Upper lobe of right lung (tissue), 1 donor: Measurements from ENCODE around the gene GRID1. TPM values are rescaled to one million over a fixed set of nuclear protein-coding genes. Genes with fewer than 3 reads are reported as not detected.

Experiments used
- ATAC-seq: fragments of 200-7000 bp; cut with Tn5 transposase; one replicate; pipeline ENCODE4 v1.9.1; 2020; ENCODE audit warnings: mild to moderate bottlenecking, moderate library complexity
- DNase-seq: peaks from one replicate; pipeline ENCODE4 v3.0.0-alpha.2; 2020
- H3K27ac ChIP-seq: fragments of 200-600 bp; one replicate; pipeline ENCODE4 v1.8.0; 2022
- H3K27me3 ChIP-seq: fragments of 200-600 bp; one replicate; pipeline ENCODE4 v1.8.0; 2022; ENCODE audit warnings: mild to moderate bottlenecking
- H3K36me3 ChIP-seq: fragments of 200-600 bp; one replicate; pipeline ENCODE4 v1.8.0; 2022
- H3K4me1 ChIP-seq: fragments of 200-600 bp; one replicate; pipeline ENCODE4 v1.8.0; 2022
- H3K4me3 ChIP-seq: fragments of 200-600 bp; one replicate; pipeline ENCODE4 v1.8.0; 2022; ENCODE audit warnings: mild to moderate bottlenecking
- H3K9me3 ChIP-seq: fragments of 200-600 bp; one replicate; pipeline ENCODE4 v1.8.0; 2022
- CTCF ChIP-seq: fragments of 200-600 bp; IDR thresholded peaks from one replicate; pipeline ENCODE4 v1.8.0; 2022; ENCODE audit warnings: antibody characterized with exemption
- intact Hi-C: fragments of 100-400 bp; cut with DNase I; formaldehyde crosslinking; loops from one replicate; pipeline ENCODE4 v1.11.0; 2022
- total RNA-seq: library from RNA; stranded (reverse); fragmentation: NEBNext Ultra II Directional; extraction: Animal tissue kit (Norgen Biotek cat#: 25700); gene quantifications from one replicate; pipeline ENCODE4 v1.2.1, GENCODE V29; 2021
- donor health status: DM: no; HTN: yes; CAD: no; lungs with severe emphysema.

GRID1 gene
- total RNA-seq, 1 donor from 2014 or later: 3.0 TPM

- Histone ChIP-seq H3K27ac (no peak overlapping the region), H3K36me3 (no peaks in the 10 kb centered on the region), H3K9me3 (no peaks in the 10 kb centered on the region), H3K27me3 (peaks cover 21% of the 10 kb centered on the region), H3K4me1 (peaks cover 3% of the 10 kb centered on the region), H3K4me3 (no peak overlapping the region)
- intact Hi-C loops: no loop called here
- no peak for DNase-seq
- no peak for TF ChIP-seq CTCF
- ATAC-seq: no peak
Observed at GRCh38 chr10:86359954-86360353, 6.6 kb downstream of the GRID1 start.

GRCh38 chr10:86359111-86359510, 7.5 kb downstream of the GRID1 start:
- Histone ChIP-seq H3K27ac (no peak overlapping the region), H3K27me3 (peaks cover 13% of the 10 kb centered on the region), H3K36me3 (no peaks in the 10 kb centered on the region), H3K4me1 (no peaks in the 10 kb centered on the region), H3K4me3 (no peak overlapping the region), H3K9me3 (no peaks in the 10 kb centered on the region)
- intact Hi-C loops: no loop called here
- DNase-seq: peak; percentile 6
- ATAC-seq: no peak
- TF ChIP-seq CTCF: no peak

GRCh38 chr10:86357676-86358075, 8.9 kb downstream of the GRID1 start:
- H3K4me1 ChIP-seq: no peaks in the 10 kb centered on the region
- H3K27ac ChIP-seq: no peak overlapping the region
- intact Hi-C loops: no loop called here
- H3K9me3 ChIP-seq: no peaks in the 10 kb centered on the region
- no peaks in the 10 kb centered on the region for H3K36me3 ChIP-seq
- no peak for ATAC-seq
- no peak overlapping the region for H3K4me3 ChIP-seq
- no peaks in the 10 kb centered on the region for H3K27me3 ChIP-seq
- TF ChIP-seq CTCF: no peak
- peak; percentile 45 for DNase-seq

- H3K27ac ChIP-seq: no peak overlapping the region
- no peaks in the 10 kb centered on the region for H3K9me3 ChIP-seq
- DNase-seq (peak; percentile 53), ATAC-seq (peak; percentile 29)
- no peak for TF ChIP-seq CTCF
- no peaks in the 10 kb centered on the region for H3K27me3 ChIP-seq
- no peak overlapping the region for H3K4me3 ChIP-seq
- no peaks in the 10 kb centered on the region for H3K4me1 ChIP-seq
- intact Hi-C loops: no loop called here
- no peaks in the 10 kb centered on the region for H3K36me3 ChIP-seq
Observed at GRCh38 chr10:86357041-86357440, 9.6 kb downstream of the GRID1 start.

- ATAC-seq: no peak
- H3K4me1 ChIP-seq: no peaks in the 10 kb centered on the region
- TF ChIP-seq CTCF: no peak
- H3K27ac ChIP-seq: no peak overlapping the region
- H3K4me3 ChIP-seq: no peak overlapping the region
- intact Hi-C loops: no loop called here
- H3K27me3 ChIP-seq: no peaks in the 10 kb centered on the region
- H3K36me3 ChIP-seq: no peaks in the 10 kb centered on the region
- DNase-seq: no peak
- no peaks in the 10 kb centered on the region for H3K9me3 ChIP-seq
Observed at GRCh38 chr10:86356296-86356695, 10.3 kb downstream of the GRID1 start.

GRCh38 chr10:86355571-86356038, 11.0 kb downstream of the GRID1 start:
- Histone ChIP-seq H3K36me3 (no peaks in the 10 kb centered on the region), H3K4me1 (no peaks in the 10 kb centered on the region), H3K27me3 (no peaks in the 10 kb centered on the region), H3K27ac (no peak overlapping the region), H3K9me3 (no peaks in the 10 kb centered on the region), H3K4me3 (no peak overlapping the region)
- TF ChIP-seq CTCF: no peak
- peak; percentile 81 for ATAC-seq
- intact Hi-C loops: no loop called here
- no peak for DNase-seq
